ENCODE data around the gene PCBP3.

DNA sequence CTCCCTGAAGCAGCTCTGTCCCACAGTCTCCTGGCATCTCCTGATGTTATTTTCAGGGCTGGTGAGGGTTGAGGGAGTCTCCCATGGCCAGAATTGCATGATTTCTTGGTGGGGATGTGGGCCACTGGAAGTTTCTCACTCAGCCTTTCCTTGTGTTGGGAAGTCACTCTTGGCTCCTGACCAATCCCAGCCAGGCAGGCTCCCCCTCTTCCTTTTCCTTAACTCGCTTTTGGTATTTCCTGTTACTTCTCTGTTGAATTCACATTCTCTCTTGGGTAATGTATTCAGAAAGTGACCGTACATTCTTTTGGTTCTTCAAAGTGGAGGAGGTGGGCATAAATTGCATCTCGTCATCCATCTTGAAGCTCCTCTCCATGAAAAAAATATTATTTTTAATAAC is 135.7 kb downstream of the PCBP3 start:
- TF ChIP-seq, protein P1, sequence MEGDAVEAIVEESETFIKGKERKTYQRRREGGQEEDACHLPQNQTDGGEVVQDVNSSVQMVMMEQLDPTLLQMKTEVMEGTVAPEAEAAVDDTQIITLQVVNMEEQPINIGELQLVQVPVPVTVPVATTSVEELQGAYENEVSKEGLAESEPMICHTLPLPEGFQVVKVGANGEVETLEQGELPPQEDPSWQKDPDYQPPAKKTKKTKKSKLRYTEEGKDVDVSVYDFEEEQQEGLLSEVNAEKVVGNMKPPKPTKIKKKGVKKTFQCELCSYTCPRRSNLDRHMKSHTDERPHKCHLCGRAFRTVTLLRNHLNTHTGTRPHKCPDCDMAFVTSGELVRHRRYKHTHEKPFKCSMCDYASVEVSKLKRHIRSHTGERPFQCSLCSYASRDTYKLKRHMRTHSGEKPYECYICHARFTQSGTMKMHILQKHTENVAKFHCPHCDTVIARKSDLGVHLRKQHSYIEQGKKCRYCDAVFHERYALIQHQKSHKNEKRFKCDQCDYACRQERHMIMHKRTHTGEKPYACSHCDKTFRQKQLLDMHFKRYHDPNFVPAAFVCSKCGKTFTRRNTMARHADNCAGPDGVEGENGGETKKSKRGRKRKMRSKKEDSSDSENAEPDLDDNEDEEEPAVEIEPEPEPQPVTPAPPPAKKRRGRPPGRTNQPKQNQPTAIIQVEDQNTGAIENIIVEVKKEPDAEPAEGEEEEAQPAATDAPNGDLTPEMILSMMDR (IDR thresholded peaks at IDR 0.05; ENCODE audit: borderline replicate concordance, extremely low read depth, low read length, poor library complexity, severe bottlenecking) = no peak
- no peak for TF ChIP-seq EZH2 (IDR thresholded peaks at IDR 0.05; ENCODE audit: borderline replicate concordance, low read depth, low read length, severe bottlenecking)
